AG04450 (cell line): Measurements from ENCODE around the gene DNAJC3. TPM values are rescaled to one million over a fixed set of nuclear protein-coding genes. Genes with fewer than 3 reads are reported as not detected.

Experiments used
- CTCF ChIA-PET: fragments of 300-600, 350-600 bp; formaldehyde crosslinking; extraction: SDS; loops from one replicate; lab custom pipeline; 2022; ENCODE audit warnings: antibody characterized with exemption, inconsistent platforms; lab: Charles Lee
- POLR2A ChIA-PET: fragments of 350-600 bp; formaldehyde crosslinking; extraction: SDS; loops from one replicate; lab custom pipeline; 2021; ENCODE audit warnings: antibody characterized with exemption, inconsistent platforms; lab: Yijun Ruan, JAX
- DNase-seq: peaks from one replicate; pipeline ENCODE4 v3.0.0-alpha.2; 2011; ENCODE audit warnings: low read depth, low spot score
- H3K27ac ChIP-seq: one replicate; pipeline ENCODE4 v1.5.1; 2012; ENCODE audit warnings: low read depth, low read length, control low read depth
- H3K27me3 ChIP-seq: one replicate; pipeline ENCODE4 v1.6.0; 2012; ENCODE audit warnings: low read length; ENCODE audit not compliant: control insufficient read depth, insufficient read depth
- H3K4me3 ChIP-seq: 2 replicates; pipeline ENCODE4 v1.5.1; 2011; ENCODE audit warnings: mild to moderate bottlenecking, low read depth, low read length, control low read depth
- H3K9me3 ChIP-seq: 2 replicates; pipeline ENCODE4 v1.5.1; 2012; ENCODE audit warnings: low read length; ENCODE audit not compliant: control insufficient read depth, insufficient read depth
- polyA plus RNA-seq: library from polyadenylated mRNA; depleted of rRNA; stranded (reverse); fragments of >200 nt; gene quantifications from 2 replicates; pipeline ENCODE4 v1.2.3, GENCODE V29; 2011
- TF ChIP-seq, protein P1 (sequence below): IDR thresholded peaks from 2 replicates; pipeline ENCODE4 v1.5.1; 2011; ENCODE audit warnings: low read depth, low read length, control low read depth, inconsistent platforms

DNAJC3 gene
- polyA plus RNA-seq, 1 experiment, result 30.2 TPM

DNA sequence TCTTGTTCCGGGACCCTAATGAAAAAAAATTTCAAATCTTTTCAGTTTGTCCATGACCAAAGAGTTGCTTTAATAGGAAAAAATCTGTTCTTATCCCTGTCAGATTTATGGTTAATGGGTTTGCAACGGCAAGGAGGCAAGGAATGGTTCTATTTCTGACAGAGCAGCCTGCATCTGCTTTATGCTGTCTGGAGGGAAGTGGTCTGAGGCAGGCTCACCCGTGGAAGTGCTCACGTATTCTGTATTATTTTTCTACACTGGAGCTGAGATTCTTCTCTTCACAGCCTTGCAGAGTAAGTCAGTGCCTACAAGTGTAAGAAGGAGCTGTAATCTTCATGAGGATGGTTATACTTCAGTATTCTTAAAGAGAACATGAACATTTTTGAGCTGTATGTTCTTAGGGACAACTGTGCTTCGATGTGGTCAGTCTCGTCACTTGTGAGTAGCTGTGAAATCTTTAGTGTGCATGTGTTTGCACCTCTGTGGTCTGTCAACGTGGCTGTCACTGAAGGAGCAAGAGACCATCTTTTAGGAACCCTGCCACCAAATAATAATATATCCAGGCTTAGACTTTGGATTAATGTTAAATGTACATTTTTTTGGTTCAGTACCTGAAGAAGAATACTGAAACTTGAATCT lies 114.3 kb downstream of the DNAJC3 start:
- H3K9me3 ChIP-seq, result no peaks in the 10 kb centered on the region
- CTCF ChIA-PET, result interaction anchor here (0.6 to 1.1 kb wide), 2 partner anchors 42 to 43 kb away, joined by 3 read pairs; no protein-coding TSS in a partner anchor
- no peak overlapping the region for H3K4me3 ChIP-seq
- POLR2A ChIA-PET, result no interaction called here
- H3K27ac ChIP-seq, result no peak overlapping the region
- TF ChIP-seq, protein P1, sequence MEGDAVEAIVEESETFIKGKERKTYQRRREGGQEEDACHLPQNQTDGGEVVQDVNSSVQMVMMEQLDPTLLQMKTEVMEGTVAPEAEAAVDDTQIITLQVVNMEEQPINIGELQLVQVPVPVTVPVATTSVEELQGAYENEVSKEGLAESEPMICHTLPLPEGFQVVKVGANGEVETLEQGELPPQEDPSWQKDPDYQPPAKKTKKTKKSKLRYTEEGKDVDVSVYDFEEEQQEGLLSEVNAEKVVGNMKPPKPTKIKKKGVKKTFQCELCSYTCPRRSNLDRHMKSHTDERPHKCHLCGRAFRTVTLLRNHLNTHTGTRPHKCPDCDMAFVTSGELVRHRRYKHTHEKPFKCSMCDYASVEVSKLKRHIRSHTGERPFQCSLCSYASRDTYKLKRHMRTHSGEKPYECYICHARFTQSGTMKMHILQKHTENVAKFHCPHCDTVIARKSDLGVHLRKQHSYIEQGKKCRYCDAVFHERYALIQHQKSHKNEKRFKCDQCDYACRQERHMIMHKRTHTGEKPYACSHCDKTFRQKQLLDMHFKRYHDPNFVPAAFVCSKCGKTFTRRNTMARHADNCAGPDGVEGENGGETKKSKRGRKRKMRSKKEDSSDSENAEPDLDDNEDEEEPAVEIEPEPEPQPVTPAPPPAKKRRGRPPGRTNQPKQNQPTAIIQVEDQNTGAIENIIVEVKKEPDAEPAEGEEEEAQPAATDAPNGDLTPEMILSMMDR, result no peak
- DNase-seq, result no peak
- H3K27me3 ChIP-seq, result no peaks in the 10 kb centered on the region

DNA sequence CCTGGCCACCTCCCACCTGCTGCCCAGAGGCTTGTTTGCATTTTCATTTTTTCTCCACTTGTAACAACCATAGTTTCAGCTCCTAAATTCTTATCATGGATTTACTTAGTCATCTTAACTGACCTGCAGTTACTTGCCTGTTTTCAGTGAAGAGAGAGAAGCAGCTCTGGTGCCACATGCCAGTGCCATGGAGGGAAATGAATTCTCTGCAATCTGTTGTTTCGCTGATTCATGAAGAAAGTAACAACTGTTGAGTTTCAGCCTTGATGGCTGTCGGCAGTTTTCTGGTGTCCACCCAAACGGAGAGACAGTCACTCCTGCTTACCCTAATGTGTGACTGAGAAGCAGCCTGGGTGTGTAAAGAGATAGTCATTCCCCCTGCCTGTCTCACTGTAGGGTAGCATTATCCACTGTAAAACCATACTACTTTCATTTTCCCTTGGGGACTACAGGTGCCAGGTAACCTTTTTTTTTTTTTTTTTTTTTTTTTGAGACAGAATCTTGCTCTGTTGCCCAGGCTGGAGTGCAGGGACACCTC lies 116.1 kb downstream of the DNAJC3 start:
- TF ChIP-seq, protein P1, result no peak
- Histone ChIP-seq H3K9me3 (no peaks in the 10 kb centered on the region), H3K4me3 (no peak overlapping the region), H3K27me3 (no peaks in the 10 kb centered on the region), H3K27ac (no peak overlapping the region)
- ChIA-PET POLR2A (no interaction called here), CTCF (interaction anchor here (0.6 to 1.2 kb wide), 2 partner anchors 41 to 255 kb away, joined by 3 to 4 read pairs; no protein-coding TSS in a partner anchor)
- no peak for DNase-seq

DNA sequence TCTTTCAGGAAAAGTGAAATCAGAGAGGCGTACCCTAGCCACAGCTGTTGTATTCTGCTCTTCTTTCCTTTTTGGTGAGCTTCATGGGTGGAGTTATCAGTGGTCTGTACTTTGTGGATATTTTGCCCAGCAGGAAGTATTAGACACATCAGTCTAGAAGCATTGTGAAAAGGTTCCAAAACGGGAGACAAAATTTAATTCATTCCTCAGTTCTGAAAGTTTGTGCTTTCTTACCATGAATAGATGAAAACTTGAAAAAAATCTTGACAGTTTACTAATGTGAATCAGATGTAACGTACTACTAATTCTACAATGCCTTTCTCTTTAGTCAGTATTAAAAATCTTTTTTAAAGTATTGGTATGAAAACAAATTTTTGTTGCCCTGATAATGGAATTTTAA lies 116.8 kb downstream of the DNAJC3 start:
- no peak overlapping the region for H3K4me3 ChIP-seq
- no peaks in the 10 kb centered on the region for H3K27me3 ChIP-seq
- ChIA-PET POLR2A (no interaction called here), CTCF (interaction anchor here (1.2 kb wide), 1 partner anchor 40 kb away, joined by 4 read pairs; no protein-coding TSS in a partner anchor)
- H3K27ac ChIP-seq, result no peak overlapping the region
- no peaks in the 10 kb centered on the region for H3K9me3 ChIP-seq
- DNase-seq, result no peak
- TF ChIP-seq, protein P1, result no peak

DNA sequence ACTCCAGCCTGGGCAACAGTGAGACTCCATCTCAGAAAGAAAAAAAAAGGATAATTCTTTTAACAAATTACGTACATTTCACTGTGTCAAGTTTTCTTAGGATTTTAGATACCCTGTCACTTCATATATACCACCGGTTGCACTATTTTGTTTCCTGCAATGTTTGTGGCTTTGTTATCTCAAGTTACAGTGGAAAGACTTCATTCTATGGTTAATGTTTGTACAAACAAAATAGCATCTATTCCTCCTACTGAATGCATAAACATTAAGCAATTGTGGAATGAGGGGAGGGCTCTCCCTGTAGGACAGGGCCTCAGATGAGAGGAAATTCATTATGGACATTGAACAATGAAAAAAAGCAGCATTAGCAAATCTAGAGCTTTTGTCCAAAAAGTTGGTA lies 120.1 kb downstream of the DNAJC3 start:
- Histone ChIP-seq H3K27ac (no peak overlapping the region), H3K27me3 (no peaks in the 10 kb centered on the region), H3K4me3 (no peak overlapping the region), H3K9me3 (no peaks in the 10 kb centered on the region)
- DNase-seq, result no peak
- ChIA-PET CTCF (interaction anchor here (1.6 kb wide), 1 partner anchor 37 kb away, joined by 6 read pairs; no protein-coding TSS in a partner anchor), POLR2A (no interaction called here)
- TF ChIP-seq, protein P1, result no peak

DNA sequence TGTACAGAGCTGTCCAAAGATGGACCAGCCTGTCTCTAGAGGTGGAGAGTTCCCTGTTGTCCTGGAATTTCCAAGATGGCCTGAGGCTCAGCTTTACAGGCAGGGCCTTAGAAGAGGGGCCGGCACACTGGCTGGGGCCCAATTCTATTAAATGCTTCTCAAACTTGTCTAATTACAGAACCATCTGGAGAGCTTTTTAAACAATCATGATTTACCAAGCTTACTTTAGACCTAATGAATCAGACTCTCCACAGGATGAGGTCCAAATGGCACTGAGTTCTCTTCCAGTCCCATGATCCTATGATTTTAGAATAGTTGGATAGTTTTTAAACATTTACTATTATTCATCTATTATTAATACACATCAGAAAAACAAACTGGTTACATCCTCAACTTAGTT lies 123.5 kb downstream of the DNAJC3 start:
- ChIA-PET POLR2A (interaction anchor here (0.9 kb wide), 1 partner anchor 124 kb away, joined by 3 read pairs; the partner anchor contains the start of gene DNAJC3), CTCF (interaction anchor here (1.1 to 1.3 kb wide), 3 partner anchors 33 to 177 kb away, joined by 3 to 5 read pairs (median 3); no protein-coding TSS in a partner anchor)
- TF ChIP-seq, protein P1, result no peak

More for the DNA sequence above, 123.5 kb downstream of the DNAJC3 start:
- Histone ChIP-seq H3K27ac (peak overlapping the region; percentile 42), H3K9me3 (no peaks in the 10 kb centered on the region), H3K27me3 (no peaks in the 10 kb centered on the region), H3K4me3 (no peak overlapping the region)
- DNase-seq, result no peak
